GM10847 (cell line): ENCODE measurements around the gene NT5DC3.

ENCODE experiments used
- POLR2A ChIP-seq: IDR thresholded peaks from 2 replicates; pipeline ENCODE4 v1.6.1; 2011; ENCODE audit not compliant: insufficient read length; ENCODE audit errors: extremely low read depth

Gene NT5DC3

DNA sequence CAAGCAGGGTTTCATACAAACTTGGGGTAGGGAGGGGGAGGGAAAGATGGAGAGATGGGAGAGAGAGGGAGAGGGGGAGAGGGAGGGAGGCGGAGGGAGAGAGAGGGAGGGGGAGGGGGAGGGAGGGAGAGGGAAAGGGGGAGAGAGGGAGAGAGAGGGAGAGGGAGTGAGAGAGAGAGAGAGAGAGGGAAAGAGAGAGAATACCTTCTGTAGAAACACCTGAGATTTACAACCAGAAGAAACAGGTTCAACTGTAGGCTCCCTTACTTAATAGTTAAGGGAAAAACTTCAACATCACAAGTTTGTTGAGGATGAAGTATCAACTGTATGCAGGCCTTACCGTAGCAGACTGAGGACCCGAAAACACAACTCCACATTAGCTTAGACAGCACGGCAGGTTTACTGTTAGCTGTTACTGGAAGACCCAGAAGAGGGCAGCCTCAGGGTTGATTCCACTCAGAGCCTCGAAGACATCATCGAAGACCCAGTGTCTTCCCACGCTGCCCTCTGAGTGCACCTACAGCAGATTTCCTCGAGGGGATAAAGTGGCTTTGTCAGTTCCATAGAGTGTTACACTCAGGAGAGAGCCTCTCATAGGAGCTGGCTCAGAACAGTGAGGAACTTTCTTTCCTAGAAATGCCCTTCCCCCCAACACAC, 72.4 kb downstream of the NT5DC3 start:
- no peak for TF ChIP-seq POLR2A

GRCh38 chr12:103766028-103766427, 75.0 kb downstream of the NT5DC3 start:
- no peak for TF ChIP-seq POLR2A

- no peak for TF ChIP-seq POLR2A
Observed at GRCh38 chr12:103765322-103765721, 75.7 kb downstream of the NT5DC3 start.

DNA sequence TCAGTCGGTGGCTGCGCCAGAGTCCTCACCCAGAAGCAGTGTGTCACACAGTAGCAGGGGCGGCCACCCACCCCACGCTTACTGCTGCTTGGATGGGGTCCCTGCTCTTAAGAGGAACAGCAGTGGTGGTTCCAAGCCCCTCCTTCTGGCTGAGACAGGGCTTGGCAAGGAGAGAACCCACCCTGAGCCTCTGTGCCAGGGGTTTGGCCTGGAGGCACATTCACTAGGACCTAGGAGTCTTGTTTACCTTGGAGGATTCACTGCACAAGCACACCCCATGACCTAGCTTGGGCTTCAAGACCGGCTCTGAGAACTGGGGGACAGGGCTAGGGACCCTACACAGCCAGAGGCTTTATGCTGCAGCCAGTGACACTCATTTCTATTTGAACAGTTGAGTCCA, 78.6 kb downstream of the NT5DC3 start:
- no peak for TF ChIP-seq POLR2A

GRCh38 chr12:103758310-103759089, 82.5 kb downstream of the NT5DC3 start:
- TF ChIP-seq POLR2A, result no peak

GRCh38 chr12:103757248-103757647, 83.8 kb downstream of the NT5DC3 start:
- no peak for TF ChIP-seq POLR2A

- no peak for TF ChIP-seq POLR2A
Observed at GRCh38 chr12:103756443-103756842, 84.6 kb downstream of the NT5DC3 start.

- no peak for TF ChIP-seq POLR2A
Observed at GRCh38 chr12:103755425-103755824, 85.6 kb downstream of the NT5DC3 start.

DNA sequence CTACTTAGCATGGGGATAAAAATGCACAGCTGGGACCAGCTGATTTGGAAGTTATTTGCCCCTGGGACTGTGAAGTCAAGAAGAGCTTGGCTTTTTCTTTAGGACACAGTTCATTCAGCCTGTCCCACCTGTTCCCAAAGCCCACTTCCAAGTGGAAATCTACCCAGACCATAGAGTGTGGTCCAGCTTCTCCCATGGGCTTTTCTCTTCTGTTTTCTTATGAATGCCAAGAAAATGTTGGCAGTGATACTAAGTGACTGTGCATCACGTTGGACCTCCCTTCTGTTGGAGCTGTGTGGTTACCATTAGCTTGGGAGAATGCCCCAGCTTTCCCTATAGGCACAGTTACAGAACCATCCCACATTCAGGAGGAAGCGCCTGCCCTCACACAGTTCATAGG, 89.4 kb downstream of the NT5DC3 start:
- no peak for TF ChIP-seq POLR2A

GRCh38 chr12:103751171-103751570, 89.9 kb downstream of the NT5DC3 start:
- TF ChIP-seq POLR2A, result no peak

DNA sequence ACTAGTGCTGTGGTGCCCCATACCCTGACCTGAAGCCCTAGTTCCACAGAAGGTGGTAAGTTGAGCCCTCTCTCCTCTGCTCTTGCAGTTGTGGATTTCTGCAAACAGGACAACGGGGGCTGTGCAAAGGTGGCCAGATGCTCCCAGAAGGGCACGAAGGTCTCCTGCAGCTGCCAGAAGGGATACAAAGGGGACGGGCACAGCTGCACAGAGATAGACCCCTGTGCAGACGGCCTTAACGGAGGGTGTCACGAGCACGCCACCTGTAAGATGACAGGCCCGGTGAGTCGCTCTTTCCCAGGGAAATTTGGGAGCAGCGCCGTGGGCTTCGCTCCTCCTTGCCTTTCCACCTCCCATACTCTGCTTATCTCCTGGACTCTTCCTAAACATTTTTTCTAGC, 92.2 kb downstream of the NT5DC3 start:
- no peak for TF ChIP-seq POLR2A

- TF ChIP-seq POLR2A, result no peak
Observed at GRCh38 chr12:103748002-103748401, 93.0 kb downstream of the NT5DC3 start.

- TF ChIP-seq POLR2A, result no peak
Observed at GRCh38 chr12:103745962-103746361, 95.1 kb downstream of the NT5DC3 start.

DNA sequence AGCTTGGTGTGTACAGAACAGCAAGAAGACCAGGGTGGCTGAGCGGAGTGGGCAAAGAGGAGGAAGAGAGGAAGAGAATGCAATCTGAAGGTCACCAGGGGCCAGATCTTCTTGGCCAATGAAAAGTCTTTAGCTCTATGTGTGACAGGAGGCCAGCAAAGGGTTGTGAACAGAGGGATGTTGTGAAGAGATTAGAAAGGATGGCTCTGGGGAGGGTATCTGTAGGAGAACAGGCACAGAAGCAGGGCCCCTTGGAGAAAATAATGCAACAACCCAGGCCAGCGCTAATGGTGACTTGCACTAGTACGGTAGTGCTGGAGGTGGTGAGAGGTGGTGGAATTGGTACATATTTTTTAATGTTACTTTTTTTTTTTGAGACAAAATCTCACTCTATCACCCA, 97.2 kb downstream of the NT5DC3 start:
- TF ChIP-seq POLR2A, result no peak

DNA sequence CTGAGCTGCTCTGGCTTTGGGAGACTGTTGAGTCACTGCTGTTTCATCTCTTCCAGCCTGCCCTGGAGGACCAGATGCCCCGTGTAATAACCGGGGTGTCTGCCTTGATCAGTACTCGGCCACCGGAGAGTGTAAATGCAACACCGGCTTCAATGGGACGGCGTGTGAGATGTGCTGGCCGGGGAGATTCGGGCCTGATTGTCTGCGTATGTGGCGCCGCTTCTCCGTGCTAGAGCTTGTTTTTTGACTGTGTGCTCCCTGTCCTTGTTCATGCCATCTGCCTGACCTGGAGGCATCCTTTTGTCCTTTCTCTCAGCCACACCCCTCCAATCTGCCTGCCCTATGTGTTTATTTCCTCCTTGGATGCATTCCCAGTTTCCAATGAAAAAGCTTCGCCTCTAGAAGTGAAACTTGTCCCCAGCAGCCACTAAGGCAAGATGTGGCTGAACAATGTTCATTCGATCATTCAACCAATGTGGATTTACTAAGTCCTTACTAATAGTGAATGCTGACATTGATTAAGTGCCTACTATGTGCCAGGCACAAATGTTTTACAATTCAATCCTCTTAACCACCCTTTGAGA, 98.6 kb downstream of the NT5DC3 start:
- TF ChIP-seq POLR2A, result no peak

DNA sequence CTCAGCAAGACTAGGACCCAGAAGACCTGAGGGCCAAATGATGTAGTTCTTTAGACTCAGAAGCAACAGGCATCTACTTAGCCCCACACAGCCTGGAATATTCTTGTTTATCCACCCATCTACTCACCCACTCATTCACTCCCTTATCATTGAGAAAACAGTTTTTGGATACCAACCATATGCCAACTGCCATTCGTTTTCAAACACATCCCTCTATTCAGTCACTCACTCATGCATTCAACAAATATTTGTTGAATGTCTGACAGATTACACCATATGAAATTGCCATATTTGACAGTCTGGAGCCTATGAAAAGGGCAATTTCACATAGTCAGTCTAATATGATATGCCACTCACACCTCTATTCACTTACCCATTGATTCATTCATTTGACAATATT, 103.2 kb downstream of the NT5DC3 start:
- no peak for TF ChIP-seq POLR2A
